Stimulated activated naive CD8-positive, alpha-beta T cell treated with anti-CD3 and anti-CD28 coated beads, Interleukin-15, Interleukin-2, amounts not matched to agents 100 ng/mL and 50 ng/mL, for 24 hours (primary cell): ENCODE data around the gene ZNF664.

ENCODE experiments used
- H3K27ac Mint-ChIP-seq: one replicate; pipeline ENCODE4 v1.8.0; 2021; ENCODE audit warnings: mild to moderate bottlenecking, mixed read lengths
- H3K27me3 Mint-ChIP-seq: one replicate; pipeline ENCODE4 v1.8.0; 2021; ENCODE audit warnings: mixed read lengths
- H3K36me3 Mint-ChIP-seq: one replicate; pipeline ENCODE4 v1.8.0; 2021; ENCODE audit warnings: low read depth, mixed read lengths
- H3K4me1 Mint-ChIP-seq: one replicate; pipeline ENCODE4 v1.8.0; 2021; ENCODE audit warnings: low read depth, mixed read lengths
- H3K4me3 Mint-ChIP-seq: one replicate; pipeline ENCODE4 v1.8.0; 2021; ENCODE audit warnings: mild to moderate bottlenecking, mixed read lengths
- H3K9me3 Mint-ChIP-seq: one replicate; pipeline ENCODE4 v1.8.0; 2021; ENCODE audit warnings: mixed read lengths

Gene ZNF664

DNA sequence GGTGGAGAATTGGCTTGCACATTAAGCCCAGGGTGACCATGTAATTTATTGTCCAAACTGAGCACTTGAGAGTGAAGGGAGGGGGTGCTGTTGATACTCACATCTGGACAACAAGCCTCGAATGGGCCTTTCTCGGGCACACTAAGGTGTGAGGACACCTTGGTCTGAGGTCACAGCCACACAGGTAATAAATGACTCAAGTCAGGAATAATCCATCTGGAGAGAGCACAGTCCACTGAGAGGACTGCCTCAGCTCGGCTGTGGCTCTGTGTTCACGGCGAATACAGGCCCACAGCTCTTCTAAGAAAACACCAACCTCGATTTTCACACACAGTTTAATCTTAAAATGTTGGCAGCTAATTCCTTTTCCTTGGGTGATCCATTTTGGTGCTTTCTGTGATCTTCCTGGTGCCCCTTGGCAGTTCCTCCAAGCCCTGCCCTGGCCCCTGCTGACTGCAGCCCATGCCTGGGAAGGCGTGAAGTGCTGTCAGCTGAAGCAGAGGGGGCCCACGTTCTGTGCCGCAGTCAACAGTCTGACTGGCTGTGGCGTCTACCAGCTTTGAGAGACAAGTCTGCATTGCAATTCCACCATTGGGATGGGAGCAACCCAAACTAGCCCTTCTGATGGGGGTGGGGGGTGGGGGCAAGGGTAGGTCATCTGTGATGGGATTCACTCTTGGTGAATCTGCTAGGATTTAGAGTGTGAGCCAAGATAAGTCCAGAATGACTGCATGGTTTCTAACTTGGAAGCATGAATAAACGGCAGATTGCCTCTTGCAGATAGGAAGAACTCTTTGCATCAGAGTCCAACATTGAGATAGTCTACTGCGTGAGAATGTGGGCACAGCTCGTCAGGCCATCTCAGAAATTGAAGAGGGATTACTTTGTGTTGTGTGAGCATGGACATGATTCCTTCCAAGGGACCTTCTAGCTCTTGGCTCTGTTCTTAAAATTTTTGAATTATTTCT is 42.8 kb downstream of the ZNF664 start:
- Mint-ChIP-seq H3K36me3 (peaks cover 32% of the 10 kb centered on the region), H3K9me3 (no peaks in the 10 kb centered on the region), H3K27me3 (no peaks in the 10 kb centered on the region), H3K27ac (no peak overlapping the region), H3K4me3 (no peak overlapping the region), H3K4me1 (no peaks in the 10 kb centered on the region)

DNA sequence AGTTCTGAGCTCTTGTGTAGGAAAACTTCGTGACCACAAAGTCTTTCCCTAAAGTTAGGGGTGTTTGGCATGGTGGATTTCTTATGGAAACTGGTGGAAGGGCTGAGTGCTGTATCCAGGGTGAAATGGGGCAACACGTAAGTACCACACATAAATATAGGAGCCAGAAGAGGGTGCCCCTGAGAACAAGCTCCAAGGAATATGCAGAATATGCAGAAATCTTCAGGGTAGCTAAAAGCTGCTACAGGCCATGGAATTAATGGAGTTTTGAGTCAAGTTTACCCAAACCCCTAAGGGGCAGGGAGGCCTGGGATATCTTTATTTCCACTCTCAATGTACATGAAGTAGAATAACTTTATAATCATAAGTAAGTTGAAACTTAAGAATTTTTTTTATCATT is 44.0 kb downstream of the ZNF664 start:
- Mint-ChIP-seq H3K27ac (no peak overlapping the region), H3K36me3 (peaks cover 22% of the 10 kb centered on the region), H3K4me1 (no peaks in the 10 kb centered on the region), H3K4me3 (no peak overlapping the region), H3K9me3 (no peaks in the 10 kb centered on the region), H3K27me3 (no peaks in the 10 kb centered on the region)

DNA sequence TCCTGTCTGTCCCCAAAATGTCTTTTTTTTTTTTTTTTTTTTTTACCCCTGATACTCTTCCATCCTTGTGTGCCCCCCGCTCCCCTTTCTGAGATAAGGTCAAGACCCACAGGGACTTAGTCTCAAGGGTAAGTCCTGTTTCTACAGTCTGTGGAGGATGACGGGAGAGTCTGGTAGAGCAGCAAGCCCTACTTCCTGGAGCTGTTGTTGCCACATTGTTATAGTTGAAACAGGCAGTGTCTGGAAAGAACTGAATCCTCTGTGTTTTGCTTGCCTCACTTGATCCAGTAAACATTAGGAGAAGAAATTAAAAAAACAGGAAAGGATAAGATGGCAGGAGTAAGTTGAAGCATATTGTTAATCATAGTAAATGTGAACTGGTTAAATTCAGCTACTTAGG is 45.5 kb downstream of the ZNF664 start:
- Mint-ChIP-seq H3K27me3 (no peaks in the 10 kb centered on the region), H3K4me1 (no peaks in the 10 kb centered on the region), H3K4me3 (no peak overlapping the region), H3K27ac (no peak overlapping the region), H3K9me3 (no peaks in the 10 kb centered on the region), H3K36me3 (peaks cover 8% of the 10 kb centered on the region)

DNA sequence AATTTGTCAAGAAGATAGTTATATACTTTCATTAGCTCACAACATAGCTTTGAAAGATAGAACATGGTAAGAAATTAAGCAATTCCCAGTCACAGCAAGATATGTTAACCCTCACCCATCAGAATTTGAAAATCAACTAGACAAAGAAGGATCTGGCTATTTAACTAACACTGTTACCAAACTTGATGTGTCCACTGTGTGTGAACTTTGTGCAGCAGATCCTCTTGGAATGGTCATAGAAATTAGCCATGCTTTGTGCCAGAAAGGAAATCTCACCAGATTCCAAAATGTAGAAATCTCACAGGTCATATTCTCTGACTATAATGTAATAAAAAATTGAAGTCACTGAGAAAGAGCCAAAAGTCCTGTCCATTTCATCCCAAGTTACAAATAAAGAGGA is 46.1 kb downstream of the ZNF664 start:
- Mint-ChIP-seq H3K27ac (no peak overlapping the region), H3K9me3 (no peaks in the 10 kb centered on the region), H3K27me3 (no peaks in the 10 kb centered on the region), H3K36me3 (peaks cover 4% of the 10 kb centered on the region), H3K4me1 (no peaks in the 10 kb centered on the region), H3K4me3 (no peak overlapping the region)

DNA sequence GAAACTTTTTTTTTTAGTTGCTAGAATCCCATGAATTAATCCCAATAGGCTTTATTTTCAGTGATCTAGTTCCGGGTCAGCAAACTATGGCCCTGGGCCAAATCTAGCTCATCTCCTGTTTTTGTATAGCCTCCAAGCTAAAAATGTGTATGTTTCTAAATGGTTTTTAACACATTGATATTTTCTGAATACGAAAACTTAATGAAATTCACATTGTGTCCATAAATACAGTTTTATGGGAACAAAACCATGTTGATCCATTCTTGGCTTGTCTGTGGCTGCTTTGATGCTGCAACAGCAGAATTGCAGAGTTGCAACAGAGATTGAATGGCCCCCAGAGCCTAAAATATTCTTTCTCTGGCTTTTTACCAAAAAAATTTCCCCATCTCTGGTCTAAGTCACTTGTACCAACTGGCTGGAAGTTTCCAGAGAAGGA is 47.5 kb downstream of the ZNF664 start:
- Mint-ChIP-seq H3K9me3 (no peaks in the 10 kb centered on the region), H3K36me3 (no peaks in the 10 kb centered on the region), H3K27ac (no peak overlapping the region), H3K27me3 (no peaks in the 10 kb centered on the region), H3K4me1 (no peaks in the 10 kb centered on the region), H3K4me3 (no peak overlapping the region)

DNA sequence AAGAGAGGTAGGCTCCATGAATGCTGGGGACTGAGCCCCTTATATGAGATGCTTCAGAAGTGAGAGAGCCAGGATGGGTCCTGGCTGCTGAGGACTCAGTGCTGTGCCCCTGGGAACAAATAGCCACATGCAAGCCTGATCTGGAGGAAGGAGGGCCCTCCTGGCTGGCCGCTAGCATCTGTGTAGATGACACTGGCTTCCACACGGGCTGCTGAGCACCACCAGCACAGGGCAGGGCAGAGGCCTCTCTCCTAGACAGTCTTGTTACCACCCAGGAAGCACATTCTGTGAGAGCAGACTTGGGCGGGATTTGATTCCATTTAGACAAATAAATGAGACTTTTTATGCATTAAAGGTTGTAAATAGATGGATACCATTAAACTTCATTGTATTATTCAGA is 48.0 kb downstream of the ZNF664 start:
- no peaks in the 10 kb centered on the region for H3K9me3 Mint-ChIP-seq
- no peaks in the 10 kb centered on the region for H3K36me3 Mint-ChIP-seq
- H3K4me3 Mint-ChIP-seq: no peak overlapping the region
- no peaks in the 10 kb centered on the region for H3K4me1 Mint-ChIP-seq
- no peaks in the 10 kb centered on the region for H3K27me3 Mint-ChIP-seq
- no peak overlapping the region for H3K27ac Mint-ChIP-seq

DNA sequence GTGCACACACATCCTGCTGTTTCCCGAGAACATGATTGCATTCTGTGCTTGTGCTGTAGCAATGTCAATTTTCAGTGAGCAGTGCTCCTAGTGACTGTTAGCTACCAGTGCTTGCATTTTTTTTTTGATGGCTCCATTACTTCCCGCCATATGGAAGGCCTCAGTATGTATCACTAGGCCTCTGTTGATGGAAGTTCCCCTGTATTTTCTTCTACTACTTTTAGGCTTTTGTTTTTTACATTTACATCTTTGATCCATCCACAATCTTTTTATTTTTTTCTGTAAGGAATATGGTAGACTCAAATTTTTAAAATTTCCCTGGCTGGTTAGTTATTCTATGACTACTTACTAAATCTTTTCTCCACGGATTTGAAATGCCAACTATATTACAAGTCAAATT is 49.1 kb downstream of the ZNF664 start:
- no peak overlapping the region for H3K27ac Mint-ChIP-seq
- H3K9me3 Mint-ChIP-seq: no peaks in the 10 kb centered on the region
- H3K4me3 Mint-ChIP-seq: no peak overlapping the region

DNA sequence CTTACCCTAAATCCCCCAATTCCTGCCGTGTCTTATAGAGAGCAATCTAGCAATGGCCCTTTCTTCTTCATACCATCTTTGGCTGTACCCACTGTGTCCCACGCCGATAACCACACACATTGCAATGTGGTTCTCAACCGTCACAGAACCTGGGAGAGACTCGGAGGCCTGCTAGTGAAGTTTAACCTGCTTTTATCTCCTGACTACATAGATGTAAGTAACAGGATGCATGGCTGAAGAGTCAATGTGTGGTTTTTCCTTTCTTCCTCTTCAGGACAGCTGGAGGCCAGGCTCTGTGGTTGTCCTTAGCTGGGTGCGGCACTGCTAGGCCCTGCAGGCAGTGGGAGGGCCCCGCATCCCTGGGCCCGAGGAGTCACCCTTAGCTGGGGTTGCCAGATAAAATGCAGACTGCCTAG is 51.3 kb downstream of the ZNF664 start:
- Mint-ChIP-seq H3K9me3 (no peaks in the 10 kb centered on the region), H3K4me1 (no peaks in the 10 kb centered on the region), H3K4me3 (no peak overlapping the region), H3K27me3 (no peaks in the 10 kb centered on the region), H3K36me3 (no peaks in the 10 kb centered on the region), H3K27ac (no peak overlapping the region)

More for the DNA sequence above, 49.1 kb downstream of the ZNF664 start:
- H3K36me3 Mint-ChIP-seq: no peaks in the 10 kb centered on the region
- H3K27me3 Mint-ChIP-seq: no peaks in the 10 kb centered on the region
- no peaks in the 10 kb centered on the region for H3K4me1 Mint-ChIP-seq

DNA sequence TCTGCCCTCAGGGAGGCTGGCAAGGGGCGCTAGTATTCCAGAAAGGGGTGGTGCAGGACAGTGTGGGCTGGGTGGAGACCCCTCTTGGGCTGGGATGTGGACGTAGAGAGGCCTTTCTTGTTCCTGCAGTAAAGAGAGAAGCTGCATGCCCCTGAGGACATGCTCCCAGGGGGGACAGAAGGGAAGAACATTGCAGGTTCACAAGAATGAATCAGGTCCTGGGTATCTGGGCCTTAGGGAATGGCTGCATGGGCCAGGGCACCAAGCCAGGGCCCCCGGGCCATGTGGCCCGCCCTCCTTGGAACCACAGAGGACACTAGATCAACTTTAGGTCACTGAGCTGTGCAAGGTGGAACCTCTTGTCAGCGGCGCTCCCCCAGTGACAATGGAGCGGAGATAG is 51.8 kb downstream of the ZNF664 start:
- H3K4me1 Mint-ChIP-seq: no peaks in the 10 kb centered on the region
- no peak overlapping the region for H3K4me3 Mint-ChIP-seq
- H3K9me3 Mint-ChIP-seq: no peaks in the 10 kb centered on the region
- H3K27ac Mint-ChIP-seq: no peak overlapping the region
- no peaks in the 10 kb centered on the region for H3K27me3 Mint-ChIP-seq
- no peaks in the 10 kb centered on the region for H3K36me3 Mint-ChIP-seq

DNA sequence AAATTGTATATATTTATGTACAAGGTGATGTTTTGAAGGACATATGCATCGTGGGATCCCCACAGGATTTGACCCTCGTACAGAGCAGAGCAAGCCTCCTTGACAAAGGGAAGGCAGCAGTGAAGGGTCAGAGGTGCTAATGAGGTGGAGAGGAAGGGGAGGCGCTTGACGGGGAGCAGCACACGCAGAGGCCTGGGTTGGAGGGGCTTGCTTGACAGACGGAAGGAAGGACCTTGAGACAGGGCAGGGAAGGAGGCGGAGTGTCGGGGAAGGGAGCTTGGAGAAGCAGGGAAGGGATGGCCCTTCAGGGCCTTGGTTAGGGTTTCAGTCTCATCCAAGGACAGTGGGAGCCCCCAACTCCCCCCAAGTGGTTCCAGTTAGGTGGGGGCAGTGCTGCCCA is 52.6 kb downstream of the ZNF664 start:
- H3K4me3 Mint-ChIP-seq: no peak overlapping the region
- no peak overlapping the region for H3K27ac Mint-ChIP-seq

DNA sequence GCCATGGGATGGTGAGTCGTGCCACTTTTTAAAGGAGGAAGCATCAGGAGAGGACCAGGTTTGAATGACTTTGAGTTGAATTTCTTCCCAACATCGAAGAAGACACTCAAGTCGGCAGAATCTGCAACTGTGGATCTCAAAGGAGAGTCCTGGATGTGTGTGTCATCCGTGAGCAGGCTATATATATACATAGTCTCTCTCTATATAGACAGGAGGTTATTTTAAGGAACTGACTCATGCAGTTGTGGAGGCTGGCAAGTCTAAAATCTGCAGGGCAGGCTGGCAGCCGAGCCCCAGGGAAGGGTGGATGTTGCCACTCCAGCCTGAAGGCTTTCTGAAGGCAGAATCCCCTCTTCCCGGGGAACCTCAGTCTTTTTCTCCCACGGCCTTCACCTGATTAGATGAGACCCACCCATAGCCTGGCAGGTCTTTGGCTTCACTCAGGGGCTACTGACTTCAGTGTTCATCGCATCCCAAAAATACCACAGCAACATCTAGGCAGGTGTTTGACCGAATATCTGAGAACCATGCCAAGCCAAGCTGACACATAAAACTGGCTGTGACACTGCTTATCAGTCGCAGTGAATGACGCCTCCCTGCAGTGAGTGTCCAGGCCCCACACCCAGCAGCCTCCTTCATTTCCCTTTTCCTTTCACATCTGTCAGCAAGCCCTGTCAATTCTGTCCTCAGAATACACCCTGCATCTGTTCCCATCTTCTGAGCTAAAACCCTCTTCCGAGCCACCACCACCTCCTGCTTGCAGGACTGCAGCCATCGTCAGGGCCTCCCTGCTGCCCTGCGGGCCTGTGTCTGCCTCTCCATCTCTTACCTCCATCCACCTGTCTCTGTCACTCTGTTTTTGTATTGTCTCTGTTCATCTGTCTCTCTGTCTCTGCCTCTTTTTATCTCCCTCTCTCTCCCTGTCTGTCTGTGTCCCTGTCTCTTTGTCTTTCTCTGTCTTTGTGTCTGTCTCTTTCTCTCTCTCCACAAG is 54.0 kb downstream of the ZNF664 start:
- no peaks in the 10 kb centered on the region for H3K9me3 Mint-ChIP-seq
- no peaks in the 10 kb centered on the region for H3K27me3 Mint-ChIP-seq
- no peaks in the 10 kb centered on the region for H3K36me3 Mint-ChIP-seq
- H3K4me3 Mint-ChIP-seq: no peak overlapping the region
- H3K27ac Mint-ChIP-seq: no peak overlapping the region
- H3K4me1 Mint-ChIP-seq: no peaks in the 10 kb centered on the region

More for the DNA sequence above, 52.6 kb downstream of the ZNF664 start:
- Mint-ChIP-seq H3K36me3 (no peaks in the 10 kb centered on the region), H3K9me3 (no peaks in the 10 kb centered on the region), H3K27me3 (no peaks in the 10 kb centered on the region), H3K4me1 (no peaks in the 10 kb centered on the region)

DNA sequence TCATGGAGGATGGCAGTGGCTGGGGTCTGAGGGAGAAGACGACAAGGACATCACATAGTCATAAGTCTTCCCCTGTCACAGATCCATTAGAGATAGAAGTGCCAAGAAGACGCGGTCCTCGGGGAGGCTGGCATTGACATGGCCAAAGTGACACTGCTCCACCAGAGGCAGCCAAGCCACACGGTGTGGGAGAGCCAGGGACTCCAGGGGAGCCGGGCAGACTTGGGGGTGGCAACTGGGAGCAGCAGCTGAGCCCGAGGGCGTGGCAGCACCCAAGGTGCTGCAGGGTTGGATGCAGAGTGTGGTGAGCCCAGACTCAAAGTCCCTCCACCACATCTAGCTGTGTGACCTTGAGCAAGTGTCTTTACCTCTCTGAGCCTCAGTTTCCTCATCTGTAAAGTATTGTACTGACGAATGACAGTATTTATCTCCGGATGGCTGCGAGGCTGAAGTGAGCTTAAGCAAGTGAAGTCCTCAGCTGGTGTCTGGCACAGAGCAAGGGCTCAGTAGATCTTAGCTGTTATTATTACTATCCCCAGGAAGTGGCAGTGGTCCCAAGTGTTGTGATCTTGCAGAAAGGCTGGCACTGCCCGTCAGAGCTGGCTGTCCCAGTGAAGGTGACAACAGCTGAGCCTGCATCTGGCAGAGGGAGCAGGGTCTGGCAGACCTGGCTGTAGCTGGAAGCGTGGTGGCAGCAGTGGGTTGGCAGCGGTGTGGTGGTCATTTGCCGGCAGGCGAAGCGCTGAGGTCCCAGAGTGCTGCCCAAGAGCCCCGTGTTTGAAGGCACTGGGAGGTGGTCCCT is 54.9 kb downstream of the ZNF664 start:
- H3K27ac Mint-ChIP-seq: no peak overlapping the region
- no peak overlapping the region for H3K4me3 Mint-ChIP-seq
- no peaks in the 10 kb centered on the region for H3K36me3 Mint-ChIP-seq
- no peaks in the 10 kb centered on the region for H3K9me3 Mint-ChIP-seq
- H3K27me3 Mint-ChIP-seq: no peaks in the 10 kb centered on the region
- H3K4me1 Mint-ChIP-seq: no peaks in the 10 kb centered on the region

DNA sequence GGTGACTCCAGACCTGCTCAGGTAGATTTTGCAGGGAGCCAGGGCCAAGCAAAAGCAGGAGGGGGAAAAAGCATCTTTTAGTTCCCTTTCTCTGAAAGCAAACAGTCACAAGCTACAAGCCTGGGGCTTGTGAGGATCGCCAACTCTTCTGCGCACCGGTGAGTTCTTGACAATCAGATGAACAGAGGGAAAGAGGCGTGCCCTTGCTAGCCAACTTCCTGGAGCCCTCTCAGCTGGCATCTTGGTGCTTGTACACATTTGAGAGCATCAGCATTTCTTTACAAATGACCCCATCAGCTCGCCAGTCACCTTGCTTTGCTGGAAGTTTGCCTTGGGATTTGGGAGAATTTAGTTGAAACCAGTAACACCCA is 55.5 kb downstream of the ZNF664 start:
- H3K4me1 Mint-ChIP-seq: no peaks in the 10 kb centered on the region
- H3K9me3 Mint-ChIP-seq: no peaks in the 10 kb centered on the region
- H3K27ac Mint-ChIP-seq: no peak overlapping the region
- no peaks in the 10 kb centered on the region for H3K27me3 Mint-ChIP-seq
- H3K36me3 Mint-ChIP-seq: no peaks in the 10 kb centered on the region
- H3K4me3 Mint-ChIP-seq: no peak overlapping the region

DNA sequence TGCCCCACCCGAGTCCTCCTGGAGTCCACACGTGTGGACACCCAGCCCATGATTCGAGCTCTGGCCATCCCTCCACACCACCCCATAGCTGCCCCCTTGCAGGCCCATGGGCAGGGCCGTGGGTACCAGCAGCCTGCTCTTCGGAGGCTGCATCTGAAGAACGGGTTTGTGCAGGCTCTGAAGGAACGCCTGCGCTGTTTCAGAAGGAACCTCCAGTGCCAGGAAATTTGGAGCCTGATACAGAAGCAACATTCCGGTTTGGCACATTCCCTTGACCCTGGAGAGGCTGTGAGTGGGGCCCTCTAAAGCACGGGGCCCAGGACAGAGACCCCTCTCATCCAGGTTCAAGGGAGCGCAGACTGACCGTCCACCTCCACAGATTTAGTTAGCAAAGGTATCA is 57.0 kb downstream of the ZNF664 start:
- Mint-ChIP-seq H3K27ac (no peak overlapping the region), H3K9me3 (no peaks in the 10 kb centered on the region), H3K36me3 (no peaks in the 10 kb centered on the region), H3K27me3 (no peaks in the 10 kb centered on the region), H3K4me3 (no peak overlapping the region), H3K4me1 (no peaks in the 10 kb centered on the region)
